GM12864 (cell line): ENCODE measurements around the gene GLRA1.

Experiments used
- DNase-seq: peaks from one replicate; pipeline ENCODE4 v3.0.0-alpha.2; 2011; ENCODE audit warnings: low read depth
- H3K4me3 ChIP-seq: 2 replicates; pipeline ENCODE4 v1.5.1; 2011; ENCODE audit warnings: mild to moderate bottlenecking, low read depth, low read length, control low read depth
- CTCF ChIP-seq: IDR thresholded peaks from 2 replicates; pipeline ENCODE4 v1.5.1; 2011; ENCODE audit warnings: low read depth, mild to moderate bottlenecking, moderate library complexity, low read length, control low read depth, inconsistent platforms; ENCODE audit errors: missing control alignments

The GLRA1 gene

DNA sequence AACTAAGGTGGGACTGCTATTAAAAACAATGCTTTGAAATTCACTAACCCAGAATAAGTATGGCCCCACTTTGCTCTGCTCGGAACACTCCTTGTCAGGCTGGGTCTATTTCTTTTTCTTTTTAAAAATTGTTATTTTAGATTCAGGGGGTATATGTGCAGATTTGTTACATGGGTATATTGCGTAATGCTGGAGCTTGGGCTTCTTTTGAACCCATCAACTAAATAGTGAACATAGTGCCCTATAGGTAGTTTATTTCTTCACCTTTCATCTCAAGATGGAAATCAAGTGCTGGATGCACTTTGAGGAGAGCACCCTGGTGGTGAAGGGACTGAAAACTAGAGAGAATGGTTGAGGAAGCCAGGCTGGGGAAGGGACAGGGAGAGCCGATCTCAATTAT lies 51.0 kb downstream of the GLRA1 start:
- DNase-seq = no peak
- H3K4me3 ChIP-seq = no peak overlapping the region
- TF ChIP-seq CTCF = no peak

- no peak overlapping the region for H3K4me3 ChIP-seq
- DNase-seq = no peak
- no peak for TF ChIP-seq CTCF
Observed at GRCh38 chr5:151872701-151873100, 52.0 kb downstream of the GLRA1 start.

DNA sequence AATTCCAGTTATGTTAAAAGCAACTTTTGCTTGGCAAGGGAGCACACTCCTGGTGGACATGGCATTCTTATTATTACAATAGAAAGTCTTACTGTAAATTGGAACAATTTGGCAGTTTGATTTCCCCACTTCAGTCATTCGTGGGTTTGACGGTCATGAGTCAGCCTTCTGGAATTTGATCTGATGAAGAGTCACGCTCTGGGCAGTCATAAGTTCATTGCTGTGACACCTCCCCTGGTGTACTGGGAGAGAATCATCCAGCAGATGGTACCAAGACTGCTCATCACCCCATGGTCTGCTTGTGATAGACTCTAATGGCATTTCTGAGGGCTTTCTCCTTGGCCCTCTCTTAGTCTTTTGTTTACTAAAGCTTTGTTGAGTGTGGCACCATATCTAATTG lies 53.8 kb downstream of the GLRA1 start:
- no peak overlapping the region for H3K4me3 ChIP-seq
- no peak for TF ChIP-seq CTCF
- no peak for DNase-seq

GRCh38 chr5:151870271-151870670 lies 54.4 kb downstream of the GLRA1 start:
- TF ChIP-seq CTCF = no peak
- DNase-seq = no peak
- H3K4me3 ChIP-seq = no peak overlapping the region

GRCh38 chr5:151869843-151870242 lies 54.8 kb downstream of the GLRA1 start:
- TF ChIP-seq CTCF = no peak
- no peak for DNase-seq
- H3K4me3 ChIP-seq = no peak overlapping the region

GRCh38 chr5:151868451-151868850 lies 56.2 kb downstream of the GLRA1 start:
- H3K4me3 ChIP-seq = no peak overlapping the region
- DNase-seq = no peak
- TF ChIP-seq CTCF = no peak

DNA sequence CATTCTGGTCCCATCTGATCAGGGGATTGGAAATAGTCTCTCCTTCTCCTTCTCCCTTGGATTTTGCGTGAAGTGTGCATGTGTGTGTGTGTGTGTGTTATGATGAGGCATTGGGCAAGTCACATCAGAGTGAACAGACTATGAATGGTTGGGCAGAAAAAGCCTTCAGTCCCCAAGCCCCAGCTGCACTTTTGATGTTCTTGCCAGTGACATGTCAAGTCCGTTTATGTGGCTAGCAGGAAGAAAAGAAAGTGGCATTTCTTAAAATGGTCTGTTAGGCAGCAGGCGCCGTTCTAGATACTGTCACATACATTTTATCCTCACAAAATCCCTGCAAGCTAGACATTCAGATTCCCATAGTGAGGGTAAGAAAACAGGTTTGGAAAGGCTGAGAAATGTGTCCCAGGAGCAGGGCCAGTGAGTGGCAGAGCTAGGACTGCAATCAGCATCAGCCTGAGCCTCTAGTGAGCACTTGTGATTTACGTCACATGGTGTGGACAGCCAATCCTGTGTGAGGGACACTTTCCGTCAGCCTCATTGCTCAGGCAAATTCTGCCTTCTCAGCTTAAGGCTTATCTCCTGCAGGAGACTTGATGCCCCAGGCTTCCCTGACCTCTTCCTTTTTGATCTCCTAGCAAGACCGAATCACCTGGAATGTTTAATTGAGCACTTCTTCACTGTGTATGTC lies 60.4 kb downstream of the GLRA1 start:
- no peak overlapping the region for H3K4me3 ChIP-seq
- TF ChIP-seq CTCF = no peak
- no peak for DNase-seq
